Lung (tissue), 12 donors: ENCODE measurements around the gene HOXB7. TPM values are rescaled to one million over a fixed set of nuclear protein-coding genes. Genes with fewer than 3 reads are reported as not detected.

ENCODE experiments used
- ATAC-seq: fragments of 200-7000 bp; cut with Tn5 transposase; one replicate; pipeline ENCODE4 v1.9.1; 2020; ENCODE audit warnings: moderate number of reproducible peaks; ENCODE audit not compliant: insufficient read depth, low FRiP score
- DNase-seq, 3 donors: peaks; one replicate each; pipeline ENCODE4 v3.0.0-alpha.2; 2013 to 2017
- H3K27ac ChIP-seq, 2 donors: one replicate each; pipeline ENCODE4 v1.5.1; 2013; ENCODE audit warnings: mild to moderate bottlenecking in 2 of 2, moderate library complexity in 2 of 2, control low read depth in 1 of 2, inconsistent platforms in 1 of 2, low read depth in 1 of 2, low read length in 1 of 2
- H3K27me3 ChIP-seq, 3 donors: one replicate each; pipeline ENCODE4 v1.5.1; 2013; ENCODE audit warnings: low read length in 2 of 3; ENCODE audit not compliant: control insufficient read depth in 3 of 3, insufficient read depth in 3 of 3
- H3K36me3 ChIP-seq, 4 donors: one replicate each; pipeline ENCODE4 v1.5.1; 2013; ENCODE audit warnings: low read length in 4 of 4, mild to moderate bottlenecking in 1 of 4, moderate library complexity in 1 of 4; ENCODE audit not compliant: control insufficient read depth in 4 of 4, insufficient read depth in 4 of 4
- H3K4me1 ChIP-seq, 5 donors: one replicate each; pipeline ENCODE4 v1.5.1; 2013; ENCODE audit warnings: low read length in 5 of 5, mild to moderate bottlenecking in 2 of 5, moderate library complexity in 1 of 5; ENCODE audit not compliant: control insufficient read depth in 5 of 5, insufficient read depth in 5 of 5
- H3K4me3 ChIP-seq: one replicate; pipeline ENCODE4 v1.5.1; 2013; ENCODE audit warnings: mild to moderate bottlenecking, control low read depth, moderate library complexity
- H3K9ac ChIP-seq, 2 donors: one replicate each; pipeline ENCODE4 v1.5.1; 2013; ENCODE audit warnings: low read length in 2 of 2, control low read depth in 1 of 2; ENCODE audit not compliant: insufficient read depth in 1 of 2
- H3K9me3 ChIP-seq, 4 donors: one replicate each; pipeline ENCODE4 v1.5.1; 2013; ENCODE audit warnings: low read length in 3 of 4, mild to moderate bottlenecking in 1 of 4, moderate library complexity in 1 of 4; ENCODE audit not compliant: control insufficient read depth in 4 of 4, insufficient read depth in 3 of 4
- WGBS, 2 donors: extraction: QIAGEN DNeasy Blood & Tissue Kit; methylation state at CpG; one replicate each; pipeline ENCODE4 v1.1.7; 2013; 5-methylcytosine and 5-hydroxymethylcytosine counted together
- polyA plus RNA-seq, 2 donors: library from polyadenylated mRNA; stranded (reverse); fragments of 200-250 nt; gene quantifications; one replicate each; pipeline ENCODE4 v1.2.1, GENCODE V29; 2013
- total RNA-seq, 2 donors: library from RNA; depleted of rRNA in 1 of 2; stranded (reverse); fragments of >200 nt in 1 of 2; gene quantifications; one replicate each; pipeline ENCODE4 v1.2.1, GENCODE V29; 2014 to 2021
- TF ChIP-seq, protein P1 (sequence below): IDR thresholded peaks from 2 replicates; pipeline ENCODE4 v1.5.1; 2012; ENCODE audit warnings: mild to moderate bottlenecking; ENCODE audit errors: control extremely low read depth, extremely low read depth
- donor health status: control.
- donor health status: control.
- donor health status: Bipolar disorder and iron deficiency.
- donor health status: healthy.
- donor health status: DM: yes; HTN: yes; CAD: no.

Gene HOXB7
- total and polyA plus RNA-seq, 4 donors, result 0.43 to 3.3 (median 2.3) TPM

DNA sequence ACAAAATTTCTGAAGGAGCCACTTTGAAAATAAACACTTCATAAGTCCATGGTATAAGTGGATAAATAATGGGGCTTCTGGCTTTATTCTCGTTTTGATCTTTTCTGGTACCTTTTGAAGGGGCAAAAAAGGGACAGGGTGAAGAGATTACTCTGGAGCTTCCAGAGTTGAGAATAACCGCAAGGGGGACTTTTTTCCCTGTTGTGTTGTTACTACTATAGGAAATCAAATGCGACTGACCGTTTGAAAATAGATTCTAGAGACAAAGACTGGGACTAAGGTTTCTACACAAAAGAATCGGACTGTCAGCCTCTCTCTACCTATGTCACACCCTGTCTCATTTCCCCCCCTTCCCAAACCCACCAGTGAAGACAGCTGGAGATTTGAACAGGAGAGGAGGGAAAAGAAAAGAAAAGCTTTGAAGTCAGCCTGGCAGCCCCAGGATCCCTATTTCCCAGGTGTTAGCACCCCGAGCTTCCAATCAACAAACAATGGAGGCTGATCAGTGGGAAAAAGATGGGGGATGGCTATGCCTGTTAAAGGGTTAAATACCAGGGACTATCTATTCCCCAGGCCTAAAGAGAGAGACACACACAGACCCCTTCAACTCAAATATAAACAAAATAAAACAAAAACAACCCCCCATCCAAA, 41.0 kb downstream of the HOXB7 start:
- Histone ChIP-seq H3K9me3 (peaks cover 0 to 3% (median 0%) of the 10 kb centered on the region in 4 donors), H3K27me3 (peaks cover 0 to 71% (median 2%) of the 10 kb centered on the region in 3 donors), H3K4me3 (no peak overlapping the region), H3K9ac (peak overlapping the region; percentile 59 to 96), H3K27ac (peak overlapping the region in 1 of 2 donors; percentile 76), H3K4me1 (peaks cover 0 to 92% (median 12%) of the 10 kb centered on the region in 5 donors), H3K36me3 (peaks cover 0 to 26% (median 2%) of the 10 kb centered on the region in 4 donors)
- 42 to 54% methylated on average over 6 of the region's 6 CpGs for whole genome bisulfite sequencing, 2 donors
- no peak for ATAC-seq
- peak in 2 of 3 donors; percentile 79 to 86 for DNase-seq
- TF ChIP-seq, protein P1, sequence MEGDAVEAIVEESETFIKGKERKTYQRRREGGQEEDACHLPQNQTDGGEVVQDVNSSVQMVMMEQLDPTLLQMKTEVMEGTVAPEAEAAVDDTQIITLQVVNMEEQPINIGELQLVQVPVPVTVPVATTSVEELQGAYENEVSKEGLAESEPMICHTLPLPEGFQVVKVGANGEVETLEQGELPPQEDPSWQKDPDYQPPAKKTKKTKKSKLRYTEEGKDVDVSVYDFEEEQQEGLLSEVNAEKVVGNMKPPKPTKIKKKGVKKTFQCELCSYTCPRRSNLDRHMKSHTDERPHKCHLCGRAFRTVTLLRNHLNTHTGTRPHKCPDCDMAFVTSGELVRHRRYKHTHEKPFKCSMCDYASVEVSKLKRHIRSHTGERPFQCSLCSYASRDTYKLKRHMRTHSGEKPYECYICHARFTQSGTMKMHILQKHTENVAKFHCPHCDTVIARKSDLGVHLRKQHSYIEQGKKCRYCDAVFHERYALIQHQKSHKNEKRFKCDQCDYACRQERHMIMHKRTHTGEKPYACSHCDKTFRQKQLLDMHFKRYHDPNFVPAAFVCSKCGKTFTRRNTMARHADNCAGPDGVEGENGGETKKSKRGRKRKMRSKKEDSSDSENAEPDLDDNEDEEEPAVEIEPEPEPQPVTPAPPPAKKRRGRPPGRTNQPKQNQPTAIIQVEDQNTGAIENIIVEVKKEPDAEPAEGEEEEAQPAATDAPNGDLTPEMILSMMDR, result no peak

DNA sequence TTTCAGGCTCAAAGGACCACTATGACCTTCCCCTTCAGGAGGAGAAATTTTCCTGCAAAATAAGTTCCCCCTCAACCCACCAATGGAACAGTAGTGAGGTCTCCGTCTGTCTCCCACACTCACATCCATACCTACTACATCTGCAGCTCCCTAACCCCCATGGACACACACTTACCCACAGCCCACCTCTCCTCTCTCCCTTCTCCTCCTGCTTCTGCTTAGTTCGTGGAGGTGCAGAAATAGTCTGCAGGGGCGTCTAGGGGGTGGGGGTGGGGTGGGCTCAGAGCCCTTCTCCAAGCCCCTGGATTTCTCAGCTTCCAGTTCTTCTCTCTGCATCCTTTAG, 41.6 kb downstream of the HOXB7 start:
- peak overlapping the region; percentile 28 to 96 for H3K9ac ChIP-seq
- no peak for ATAC-seq
- H3K27me3 ChIP-seq, result peaks cover 0 to 73% (median 0%) of the 10 kb centered on the region in 3 donors
- WGBS, 2 donors, result 25 to 46% methylated on average over 3 of the region's 3 CpGs
- H3K4me3 ChIP-seq, result no peak overlapping the region
- H3K9me3 ChIP-seq, result peaks cover 0 to 3% (median 0%) of the 10 kb centered on the region in 4 donors
- TF ChIP-seq, protein P1, result no peak
- H3K36me3 ChIP-seq, result peaks cover 0 to 21% (median 2%) of the 10 kb centered on the region in 4 donors
- peak overlapping the region in 1 of 2 donors; percentile 12 for H3K27ac ChIP-seq
- DNase-seq, result no peak
- peaks cover 0 to 88% (median 12%) of the 10 kb centered on the region in 5 donors for H3K4me1 ChIP-seq

DNA sequence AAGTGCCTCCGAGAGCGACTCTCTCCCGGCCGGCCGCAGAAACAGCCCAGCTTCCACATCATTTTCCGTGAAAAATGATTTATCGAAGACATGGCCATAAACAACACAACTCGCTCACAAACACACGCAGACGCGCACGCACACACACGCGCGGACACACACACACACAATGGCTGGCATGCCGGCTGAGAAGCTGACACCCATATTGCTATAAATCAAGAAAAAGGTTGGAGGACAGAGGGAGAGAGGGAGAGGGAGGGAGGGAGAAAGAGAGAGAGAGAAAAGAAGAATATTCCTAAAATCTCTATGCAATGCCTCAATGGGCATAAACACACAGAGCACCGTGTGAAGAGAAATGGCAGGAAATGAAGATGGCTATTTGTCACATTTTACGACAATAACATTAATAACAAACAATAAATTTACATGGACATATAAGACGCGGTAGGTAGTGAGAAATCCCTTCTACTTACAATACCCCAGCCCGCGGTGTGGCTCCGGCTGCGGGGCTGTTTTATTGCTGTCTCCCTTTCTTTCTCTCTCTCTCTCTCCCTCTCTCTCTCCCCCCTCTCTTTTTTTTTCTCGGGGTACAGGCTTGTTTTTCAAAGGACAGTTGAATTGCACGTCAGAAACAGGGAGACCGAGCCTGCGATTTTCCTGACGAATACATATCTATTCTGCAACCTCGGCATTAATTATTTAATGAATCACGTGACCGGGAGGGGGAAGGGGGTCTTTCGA, 42.1 kb downstream of the HOXB7 start:
- WGBS, 2 donors, result 12 to 16% methylated on average over 33 of the region's 33 CpGs
- peaks cover 0 to 83% (median 12%) of the 10 kb centered on the region in 5 donors for H3K4me1 ChIP-seq
- H3K27ac ChIP-seq, result peak overlapping the region in 1 of 2 donors; percentile 21
- no peak overlapping the region for H3K4me3 ChIP-seq
- ATAC-seq, result no peak
- DNase-seq, result peak; percentile 78 to 85 (median 83)
- H3K9me3 ChIP-seq, result peaks cover 0 to 3% (median 0%) of the 10 kb centered on the region in 4 donors
- H3K36me3 ChIP-seq, result peaks cover 0 to 21% (median 2%) of the 10 kb centered on the region in 4 donors
- TF ChIP-seq, protein P1, result no peak
- peaks cover 0 to 70% (median 3%) of the 10 kb centered on the region in 3 donors for H3K27me3 ChIP-seq
- H3K9ac ChIP-seq, result peak overlapping the region; percentile 28 to 96
